ENCODE measurements around the gene ZNF512B.
"Not testable (repeated sequence)": the region's sequence is repeated elsewhere in the genome, so short reads cannot be mapped to it uniquely, and the experiment has no call there.

Gene ZNF512B

GRCh38 chr20:63930971-63931553 lies 38.7 kb downstream of the ZNF512B start:
- peaks cover 35% of the 10 kb centered on the region for H3K36me3 Mint-ChIP-seq
- no peak overlapping the region for H3K4me3 Mint-ChIP-seq
- ATAC-seq (ENCODE audit: low read depth): no peak
- H3K4me1 Mint-ChIP-seq: peaks cover 12% of the 10 kb centered on the region
- no peaks in the 10 kb centered on the region for H3K27me3 Mint-ChIP-seq
- H3K27ac Mint-ChIP-seq: peak overlapping the region; percentile 68
- H3K9me3 Mint-ChIP-seq: no peaks in the 10 kb centered on the region
- DNase-seq (ENCODE audit: low spot score in 2 of 2): no peak

GRCh38 chr20:63929473-63929883 lies 40.3 kb downstream of the ZNF512B start:
- not testable (repeated sequence) for ATAC-seq (ENCODE audit: low read depth); H3K27ac Mint-ChIP-seq; H3K27me3 Mint-ChIP-seq; H3K4me3 Mint-ChIP-seq; H3K9me3 Mint-ChIP-seq; DNase-seq (ENCODE audit: low spot score in 2 of 2)
- Mint-ChIP-seq H3K36me3 (peaks cover 33% of the 10 kb centered on the region), H3K4me1 (peaks cover 12% of the 10 kb centered on the region)

- Mint-ChIP-seq H3K36me3 (peaks cover 33% of the 10 kb centered on the region), H3K27ac (no peak overlapping the region)
Observed at GRCh38 chr20:63929071-63929470, 40.7 kb downstream of the ZNF512B start.

GRCh38 chr20:63926298-63926697 lies 43.4 kb downstream of the ZNF512B start:
- peaks cover 14% of the 10 kb centered on the region for H3K4me1 Mint-ChIP-seq
- peaks cover 27% of the 10 kb centered on the region for H3K36me3 Mint-ChIP-seq
- no peaks in the 10 kb centered on the region for H3K9me3 Mint-ChIP-seq
- DNase-seq (ENCODE audit: low spot score in 2 of 2) (no peak), ATAC-seq (ENCODE audit: low read depth) (no peak)
- no peak overlapping the region for H3K4me3 Mint-ChIP-seq
- no peaks in the 10 kb centered on the region for H3K27me3 Mint-ChIP-seq
- H3K27ac Mint-ChIP-seq: no peak overlapping the region

More at GRCh38 chr20:63929071-63929470, 40.7 kb downstream of the ZNF512B start:
- Mint-ChIP-seq H3K9me3 (no peaks in the 10 kb centered on the region), H3K4me1 (peaks cover 12% of the 10 kb centered on the region), H3K4me3 (no peak overlapping the region), H3K27me3 (no peaks in the 10 kb centered on the region)
- no peak for ATAC-seq (ENCODE audit: low read depth)
- no peak for DNase-seq (ENCODE audit: low spot score in 2 of 2)

GRCh38 chr20:63924241-63924640 lies 45.5 kb downstream of the ZNF512B start:
- peaks cover 14% of the 10 kb centered on the region for H3K4me1 Mint-ChIP-seq
- H3K9me3 Mint-ChIP-seq: no peaks in the 10 kb centered on the region
- peaks cover 17% of the 10 kb centered on the region for H3K36me3 Mint-ChIP-seq
- no peaks in the 10 kb centered on the region for H3K27me3 Mint-ChIP-seq
- DNase-seq (ENCODE audit: low spot score in 2 of 2) (no peak), ATAC-seq (ENCODE audit: low read depth) (no peak)
- H3K4me3 Mint-ChIP-seq: no peak overlapping the region
- no peak overlapping the region for H3K27ac Mint-ChIP-seq

GRCh38 chr20:63923651-63924050 lies 46.1 kb downstream of the ZNF512B start:
- Mint-ChIP-seq H3K36me3 (peaks cover 11% of the 10 kb centered on the region), H3K27me3 (no peaks in the 10 kb centered on the region), H3K27ac (no peak overlapping the region), H3K4me1 (peaks cover 16% of the 10 kb centered on the region), H3K9me3 (no peaks in the 10 kb centered on the region), H3K4me3 (no peak overlapping the region)
- no peak for ATAC-seq (ENCODE audit: low read depth)
- DNase-seq (ENCODE audit: low spot score in 2 of 2): no peak

- ATAC-seq (ENCODE audit: low read depth) (no peak), DNase-seq (ENCODE audit: low spot score in 2 of 2) (no peak)
- peaks cover 15% of the 10 kb centered on the region for H3K4me1 Mint-ChIP-seq
- H3K9me3 Mint-ChIP-seq: peaks cover 4% of the 10 kb centered on the region
- no peak overlapping the region for H3K4me3 Mint-ChIP-seq
- H3K27ac Mint-ChIP-seq: no peak overlapping the region
- peaks cover 12% of the 10 kb centered on the region for H3K36me3 Mint-ChIP-seq
- H3K27me3 Mint-ChIP-seq: no peaks in the 10 kb centered on the region
Observed at GRCh38 chr20:63920226-63920625, 49.5 kb downstream of the ZNF512B start.

- Mint-ChIP-seq H3K4me3 (no peak overlapping the region), H3K27ac (no peak overlapping the region), H3K4me1 (peaks cover 14% of the 10 kb centered on the region), H3K36me3 (peaks cover 12% of the 10 kb centered on the region), H3K27me3 (no peaks in the 10 kb centered on the region), H3K9me3 (peaks cover 4% of the 10 kb centered on the region)
- ATAC-seq (ENCODE audit: low read depth) (no peak), DNase-seq (ENCODE audit: low spot score in 2 of 2) (no peak)
Observed at GRCh38 chr20:63919130-63919529, 50.6 kb downstream of the ZNF512B start.

GRCh38 chr20:63917811-63918210 lies 51.9 kb downstream of the ZNF512B start:
- H3K9me3 Mint-ChIP-seq: peaks cover 4% of the 10 kb centered on the region
- H3K27ac Mint-ChIP-seq: peak overlapping the region; percentile 76
- peaks cover 12% of the 10 kb centered on the region for H3K36me3 Mint-ChIP-seq
- peak; percentile 57 for ATAC-seq (ENCODE audit: low read depth)
- no peaks in the 10 kb centered on the region for H3K27me3 Mint-ChIP-seq
- peak overlapping the region; percentile 61 for H3K4me3 Mint-ChIP-seq
- H3K4me1 Mint-ChIP-seq: peaks cover 15% of the 10 kb centered on the region
- DNase-seq (ENCODE audit: low spot score in 2 of 2): no peak

- H3K4me3 Mint-ChIP-seq; H3K27me3 Mint-ChIP-seq; ATAC-seq (ENCODE audit: low read depth): not testable (repeated sequence)
Observed at GRCh38 chr20:63916371-63916939, 53.3 kb downstream of the ZNF512B start.

GRCh38 chr20:63915471-63915870 lies 54.3 kb downstream of the ZNF512B start:
- ATAC-seq (ENCODE audit: low read depth): no peak
- H3K27ac Mint-ChIP-seq: no peak overlapping the region
- no peaks in the 10 kb centered on the region for H3K27me3 Mint-ChIP-seq
- H3K4me1 Mint-ChIP-seq: peaks cover 20% of the 10 kb centered on the region
- no peak overlapping the region for H3K4me3 Mint-ChIP-seq
- H3K9me3 Mint-ChIP-seq: peaks cover 4% of the 10 kb centered on the region
- no peak for DNase-seq (ENCODE audit: low spot score in 2 of 2)
- peaks cover 12% of the 10 kb centered on the region for H3K36me3 Mint-ChIP-seq

More at GRCh38 chr20:63916371-63916939, 53.3 kb downstream of the ZNF512B start:
- not testable (repeated sequence) for H3K9me3 Mint-ChIP-seq; DNase-seq (ENCODE audit: low spot score in 2 of 2); H3K27ac Mint-ChIP-seq
- peaks cover 15% of the 10 kb centered on the region for H3K4me1 Mint-ChIP-seq
- peaks cover 12% of the 10 kb centered on the region for H3K36me3 Mint-ChIP-seq

GRCh38 chr20:63913768-63914167 lies 56.0 kb downstream of the ZNF512B start:
- ATAC-seq (ENCODE audit: low read depth) (no peak), DNase-seq (ENCODE audit: low spot score in 2 of 2) (no peak)
- H3K36me3 Mint-ChIP-seq: peaks cover 12% of the 10 kb centered on the region
- no peak overlapping the region for H3K4me3 Mint-ChIP-seq
- no peaks in the 10 kb centered on the region for H3K27me3 Mint-ChIP-seq
- no peak overlapping the region for H3K27ac Mint-ChIP-seq
- peaks cover 25% of the 10 kb centered on the region for H3K4me1 Mint-ChIP-seq
- H3K9me3 Mint-ChIP-seq: peaks cover 4% of the 10 kb centered on the region

GRCh38 chr20:63911176-63911575 lies 58.6 kb downstream of the ZNF512B start:
- Mint-ChIP-seq H3K4me1 (peaks cover 22% of the 10 kb centered on the region), H3K27me3 (no peaks in the 10 kb centered on the region), H3K4me3 (no peak overlapping the region), H3K27ac (peak overlapping the region; percentile 85), H3K9me3 (peaks cover 2% of the 10 kb centered on the region), H3K36me3 (peaks cover 6% of the 10 kb centered on the region)
- DNase-seq (ENCODE audit: low spot score in 2 of 2) (no peak), ATAC-seq (ENCODE audit: low read depth) (no peak)

- H3K9me3 Mint-ChIP-seq: no peaks in the 10 kb centered on the region
- H3K4me3 Mint-ChIP-seq: no peak overlapping the region
- peaks cover 20% of the 10 kb centered on the region for H3K4me1 Mint-ChIP-seq
- H3K27ac Mint-ChIP-seq: no peak overlapping the region
- H3K27me3 Mint-ChIP-seq: no peaks in the 10 kb centered on the region
- H3K36me3 Mint-ChIP-seq: no peaks in the 10 kb centered on the region
- DNase-seq (ENCODE audit: low spot score in 2 of 2): no peak
- no peak for ATAC-seq (ENCODE audit: low read depth)
Observed at GRCh38 chr20:63908008-63908682, 61.6 kb downstream of the ZNF512B start.
